ENCODE measurements around the gene SCNN1A. TPM values are rescaled to one million over a fixed set of nuclear protein-coding genes. Genes with fewer than 3 reads are reported as not detected.

The SCNN1A gene
- total and polyA plus RNA-seq, 2 of the 13 experiments (the other 11 are each of a cell fraction or from before 2014, with no cell fraction given): 1.5 to 14.6 TPM

GRCh38 chr12:6383572-6384498 is 8.5 kb upstream of the SCNN1A start, which contains the start of gene LTBR (continued):
- peak; percentile 85 for TF ChIP-seq HMGXB3 (CRISPR knock-in tag; IDR thresholded peaks at IDR 0.05; ENCODE audit: borderline replicate concordance)
- peak; percentile 87 for TF ChIP-seq ZNF407 (CRISPR knock-in tag; IDR thresholded peaks at IDR 0.05; ENCODE audit: not compliant biosample characterization)
- no peak for TF ChIP-seq SIN3B (IDR thresholded peaks at IDR 0.05; ENCODE audit: low read length)
- no peak for TF ChIP-seq ZNF737 (CRISPR knock-in tag; IDR thresholded peaks at IDR 0.05; ENCODE audit: borderline replicate concordance)
- peak; percentile 95 for TF ChIP-seq SAFB2 (CRISPR knock-in tag; IDR thresholded peaks at IDR 0.05; ENCODE audit: borderline replicate concordance, low read depth)
- peak; percentile 97 for TF ChIP-seq SAP130 (CRISPR knock-in tag; IDR thresholded peaks at IDR 0.05; ENCODE audit: low read depth)
- TF ChIP-seq MXD1 (CRISPR knock-in tag; IDR thresholded peaks at IDR 0.05): peak; percentile 96
- no peak for TF ChIP-seq RORA (CRISPR knock-in tag; IDR thresholded peaks at IDR 0.05)
- no peak for TF ChIP-seq KDM6A (CRISPR knock-in tag; IDR thresholded peaks at IDR 0.05; ENCODE audit: low read depth)
- peak; percentile 96 for TF ChIP-seq CENPT (CRISPR knock-in tag; IDR thresholded peaks at IDR 0.05; ENCODE audit: low read depth)
- TF ChIP-seq RFXAP (CRISPR knock-in tag; IDR thresholded peaks at IDR 0.05; ENCODE audit: borderline replicate concordance): peak; percentile 63
- peak; percentile 94 for TF ChIP-seq SPEN (CRISPR knock-in tag; IDR thresholded peaks at IDR 0.05; ENCODE audit: low read depth)

Data from HepG2 (cell line).